A549 (cell line): Measurements from ENCODE around the gene SLC2A1. TPM values are rescaled to one million over a fixed set of nuclear protein-coding genes. Genes with fewer than 3 reads are reported as not detected.
A peak's percentile ranks its signal among the peaks of the same experiment; 100 is the strongest.

Experiments used
- ATAC-seq, 2 experiments: fragments of 200-7000 bp in 1 of 2; fragments of >200 bp in 1 of 2; cut with Nextera tagmentation in 1 of 2; cut with Tn5 transposase in 1 of 2; 3 replicates each; pipeline versions ENCODE4 v1.8.0 to v1.9.1; 2018 to 2020; ENCODE audit warnings: mild to moderate bottlenecking in 1 of 2, moderate library complexity in 1 of 2
- CTCF ChIA-PET: fragments of 300-600 bp; sonication (Branson Sonifier 250); formaldehyde crosslinking; extraction: SDS; loops from one replicate; lab custom pipeline; 2021; ENCODE audit warnings: antibody characterized with exemption, inconsistent platforms; lab: Yijun Ruan, JAX
- POLR2A ChIA-PET: fragments of 350-600 bp; formaldehyde crosslinking; extraction: SDS; loops from one replicate; lab custom pipeline; 2021; ENCODE audit warnings: antibody characterized with exemption, inconsistent platforms; lab: Yijun Ruan, JAX
- DNase-seq, 2 experiments: peaks; one replicate each; pipeline versions ENCODE4 v3.0.0 to v3.0.0-alpha.2; 2011 to 2016; ENCODE audit warnings: low read depth in 1 of 2, low spot score in 1 of 2
- FAIRE-seq: peaks from 2 replicates; lab custom pipeline; 2011; peaks lifted over from hg19 to GRCh38; lab: Jason Lieb, UNC
- H3K27ac ChIP-seq, 2 experiments: fragments of >200 bp; sonication (Bioruptor Twin); formaldehyde crosslinking; 3 replicates each; pipeline ENCODE4 v1.5.1; 2016 to 2017
- H3K4me1 ChIP-seq: fragments of >200 bp; sonication (Bioruptor Twin); formaldehyde crosslinking; 3 replicates; pipeline ENCODE4 v1.6.1; 2016
- H3K4me2 ChIP-seq: fragments of >200 bp; sonication (Bioruptor Twin); formaldehyde crosslinking; 3 replicates; pipeline ENCODE4 v1.6.1; 2016
- H3K4me3 ChIP-seq: fragments of >200 bp; sonication (Bioruptor Twin); formaldehyde crosslinking; 3 replicates; pipeline ENCODE4 v1.5.1; 2016
- H3K9me3 ChIP-seq: fragments of >200 bp; sonication (Bioruptor Twin); formaldehyde crosslinking; 3 replicates; pipeline ENCODE4 v1.6.1; 2016
- BHLHE40 ChIP-seq: IDR thresholded peaks from 2 replicates; pipeline ENCODE4 v1.6.1; 2012; ENCODE audit warnings: low read depth, low read length, inconsistent platforms
- CHD4 ChIP-seq: fragments of 200-600 bp; sonication (generic); IDR thresholded peaks from 2 replicates; pipeline ENCODE4 v1.6.1; 2016; ENCODE audit warnings: antibody characterized with exemption, mild to moderate bottlenecking, borderline replicate concordance
- EHF ChIP-seq: fragments of 250-450 bp; sonication (Bioruptor Pico); IDR thresholded peaks from 2 replicates; pipeline ENCODE4 v1.5.0; 2020; ENCODE audit warnings: mild to moderate bottlenecking
- ESRRA ChIP-seq: fragments of 150-350 bp; IDR thresholded peaks from 2 replicates; pipeline ENCODE4 v1.6.1; 2014; ENCODE audit warnings: mild to moderate bottlenecking, low read length, borderline replicate concordance
- FOSL2 ChIP-seq, 2 experiments: fragments of 450-650 bp in 1 of 2; fragments of >200 bp in 1 of 2; sonication (Bioruptor Twin) in 1 of 2; formaldehyde crosslinking; IDR thresholded peaks; 2 replicates each; pipeline versions ENCODE4 v1.5.0 to v1.6.1; 2016 to 2020; ENCODE audit warnings: mild to moderate bottlenecking in 1 of 2, moderate library complexity in 1 of 2
- GATA3 ChIP-seq: IDR thresholded peaks from 2 replicates; pipeline ENCODE4 v1.6.1; 2012; ENCODE audit warnings: borderline replicate concordance
- HDAC2 ChIP-seq: fragments of 200-600 bp; sonication (generic); IDR thresholded peaks from 2 replicates; pipeline ENCODE4 v1.6.1; 2016
- KDM5A ChIP-seq: fragments of 200-600 bp; sonication (generic); IDR thresholded peaks from 2 replicates; pipeline ENCODE4 v1.6.1; 2016; ENCODE audit warnings: antibody characterized with exemption, mild to moderate bottlenecking
- MAFK ChIP-seq: fragments of 450-650 bp; IDR thresholded peaks from 2 replicates; pipeline ENCODE4 v1.6.1; 2014; ENCODE audit not compliant: partially characterized antibody
- MAZ ChIP-seq: fragments of 150-350 bp; IDR thresholded peaks from 2 replicates; pipeline ENCODE4 v1.6.1; 2014; ENCODE audit warnings: antibody characterized with exemption, low read depth, low read length, borderline replicate concordance
- MYC ChIP-seq: IDR thresholded peaks from 2 replicates; pipeline ENCODE4 v1.6.1; 2012; ENCODE audit warnings: mild to moderate bottlenecking, inconsistent platforms, low read length, improper control_type of control experiment, borderline replicate concordance
- POLR2A ChIP-seq: IDR thresholded peaks from 2 replicates; pipeline ENCODE4 v1.6.1; 2012; ENCODE audit warnings: mild to moderate bottlenecking, low read length
- RFX5 ChIP-seq: fragments of 450-650 bp; IDR thresholded peaks from 2 replicates; pipeline ENCODE4 v1.7.1; 2014; ENCODE audit warnings: antibody characterized with exemption, mild to moderate bottlenecking, moderate library complexity
- RNF2 ChIP-seq: fragments of 200-600 bp; sonication (generic); IDR thresholded peaks from 2 replicates; pipeline ENCODE4 v1.6.1; 2016; ENCODE audit warnings: low read depth, mild to moderate bottlenecking, antibody characterized with exemption, moderate library complexity, borderline replicate concordance
- TP53 ChIP-seq: fragments of 250-450 bp; sonication (Bioruptor Pico); IDR thresholded peaks from 2 replicates; pipeline ENCODE4 v1.5.0; 2021; ENCODE audit warnings: mild to moderate bottlenecking, moderate library complexity
- ZC3H11A ChIP-seq: fragments of 450-650 bp; IDR thresholded peaks from 2 replicates; pipeline ENCODE4 v1.6.1; 2014; ENCODE audit warnings: antibody characterized with exemption, mild to moderate bottlenecking
- ZFP36 ChIP-seq: fragments of 450-650 bp; IDR thresholded peaks from 2 replicates; pipeline ENCODE4 v1.6.1; 2014; ENCODE audit warnings: borderline replicate concordance; ENCODE audit not compliant: partially characterized antibody
- WGBS: methylation state at CpG from one replicate; pipeline ENCODE4 v1.1.6; 2017; ENCODE audit errors: missing lambda C conversion rate; 5-methylcytosine and 5-hydroxymethylcytosine counted together
- polyA plus RNA-seq, 4 experiments: library from polyadenylated mRNA; depleted of rRNA in 3 of 4; stranded (reverse); fragments of >200 nt; fragmentation: RNase III in 1 of 4; extraction: RNeasy Plus Mini Kit Qiagen cat#74134 plus additional on column Dnase treatment in 1 of 4; gene quantifications; 2 replicates in 3 of 4; 3 replicates in 1 of 4; pipeline ENCODE4 v1.2.3, GENCODE V29; 2011 to 2017
- TF ChIP-seq, protein P1 (sequence below): fragments of 200-600 bp; sonication (generic); IDR thresholded peaks from 2 replicates; pipeline ENCODE4 v1.6.1; 2016; ENCODE audit warnings: antibody characterized with exemption, mild to moderate bottlenecking, moderate library complexity
- TF ChIP-seq, protein P2 (sequence below): fragments of 250-450 bp; sonication (Bioruptor Pico); IDR thresholded peaks from 2 replicates; pipeline ENCODE4 v1.5.0; 2020; ENCODE audit warnings: low read depth, mild to moderate bottlenecking, moderate library complexity
- TF ChIP-seq, protein P3 (sequence below): fragments of 150-350 bp; IDR thresholded peaks from 2 replicates; pipeline ENCODE4 v1.6.1; 2014; ENCODE audit warnings: low read depth, mild to moderate bottlenecking, low read length
- TF ChIP-seq, protein P4 (sequence below): IDR thresholded peaks from 2 replicates; pipeline ENCODE4 v1.6.1; 2012

Gene SLC2A1
- polyA plus RNA-seq, 2 of the 4 experiments (the other 2 are of a cell fraction): 106 to 124 TPM

DNA sequence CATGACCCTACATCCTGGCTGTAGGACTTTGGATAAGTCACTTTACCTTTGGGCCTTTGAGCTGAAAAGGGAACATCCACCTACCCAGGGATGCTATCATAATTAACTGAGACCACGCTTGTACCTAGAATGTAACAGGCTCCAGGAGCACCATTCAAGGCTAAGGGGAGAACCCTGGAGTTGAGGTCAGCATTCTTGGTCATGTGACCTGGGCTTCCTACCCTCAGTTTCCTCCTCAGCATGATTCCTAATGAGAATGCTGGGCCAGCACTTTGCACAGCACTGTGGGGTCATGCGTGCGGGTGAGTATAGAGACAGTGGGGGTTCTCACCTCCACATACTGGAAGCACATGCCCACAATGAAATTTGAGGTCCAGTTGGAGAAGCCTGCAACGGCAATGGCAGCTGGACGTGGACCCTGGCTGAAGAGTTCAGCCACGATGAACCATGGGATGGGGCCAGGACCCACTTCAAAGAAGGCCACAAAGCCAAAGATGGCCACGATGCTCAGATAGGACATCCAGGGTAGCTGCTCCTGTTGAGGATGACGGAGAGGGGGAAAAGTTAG lies 31.3 kb downstream of the SLC2A1 start:
- POLR2A ChIA-PET: no interaction called here
- TF ChIP-seq TP53 (CRISPR knock-in tag) (no peak), ESRRA (no peak), ZFP36 (no peak), EHF (CRISPR knock-in tag) (no peak), GATA3 (no peak), MAZ (no peak), MAFK (no peak)
- TF ChIP-seq, all 56 proteins: peak for 0

DNA sequence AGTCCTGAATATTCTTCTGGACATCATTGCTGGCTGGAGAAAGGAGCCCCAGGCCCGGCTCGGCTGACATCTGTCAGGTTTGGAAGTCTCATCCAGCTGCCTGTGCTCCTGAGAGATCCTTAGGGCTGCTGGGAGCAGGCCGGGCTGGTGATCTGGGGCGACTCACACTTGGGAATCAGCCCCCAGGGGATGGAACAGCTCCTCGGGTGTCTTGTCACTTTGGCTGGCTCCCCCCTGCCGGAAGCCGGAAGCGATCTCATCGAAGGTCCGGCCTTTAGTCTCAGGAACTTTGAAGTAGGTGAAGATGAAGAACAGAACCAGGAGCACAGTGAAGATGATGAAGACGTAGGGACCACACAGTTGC lies 31.8 kb downstream of the SLC2A1 start:
- CTCF ChIA-PET: interaction anchor here (8.9 kb wide), 1 partner anchor 147 kb away, joined by 103 read pairs; no protein-coding TSS in a partner anchor
- no peak for FAIRE-seq
- no peak for ATAC-seq
- DNase-seq: no peak
- POLR2A ChIA-PET: no interaction called here
- no peak for TF ChIP-seq BHLHE40
- TF ChIP-seq MAFK: no peak
- no peak for TF ChIP-seq KDM5A
- TF ChIP-seq HDAC2: no peak
- no peak for TF ChIP-seq POLR2A
- no peak for TF ChIP-seq ZC3H11A
- TF ChIP-seq RFX5: no peak
- no peak for TF ChIP-seq CHD4
- no peak for TF ChIP-seq MYC
- TF ChIP-seq, protein P1, sequence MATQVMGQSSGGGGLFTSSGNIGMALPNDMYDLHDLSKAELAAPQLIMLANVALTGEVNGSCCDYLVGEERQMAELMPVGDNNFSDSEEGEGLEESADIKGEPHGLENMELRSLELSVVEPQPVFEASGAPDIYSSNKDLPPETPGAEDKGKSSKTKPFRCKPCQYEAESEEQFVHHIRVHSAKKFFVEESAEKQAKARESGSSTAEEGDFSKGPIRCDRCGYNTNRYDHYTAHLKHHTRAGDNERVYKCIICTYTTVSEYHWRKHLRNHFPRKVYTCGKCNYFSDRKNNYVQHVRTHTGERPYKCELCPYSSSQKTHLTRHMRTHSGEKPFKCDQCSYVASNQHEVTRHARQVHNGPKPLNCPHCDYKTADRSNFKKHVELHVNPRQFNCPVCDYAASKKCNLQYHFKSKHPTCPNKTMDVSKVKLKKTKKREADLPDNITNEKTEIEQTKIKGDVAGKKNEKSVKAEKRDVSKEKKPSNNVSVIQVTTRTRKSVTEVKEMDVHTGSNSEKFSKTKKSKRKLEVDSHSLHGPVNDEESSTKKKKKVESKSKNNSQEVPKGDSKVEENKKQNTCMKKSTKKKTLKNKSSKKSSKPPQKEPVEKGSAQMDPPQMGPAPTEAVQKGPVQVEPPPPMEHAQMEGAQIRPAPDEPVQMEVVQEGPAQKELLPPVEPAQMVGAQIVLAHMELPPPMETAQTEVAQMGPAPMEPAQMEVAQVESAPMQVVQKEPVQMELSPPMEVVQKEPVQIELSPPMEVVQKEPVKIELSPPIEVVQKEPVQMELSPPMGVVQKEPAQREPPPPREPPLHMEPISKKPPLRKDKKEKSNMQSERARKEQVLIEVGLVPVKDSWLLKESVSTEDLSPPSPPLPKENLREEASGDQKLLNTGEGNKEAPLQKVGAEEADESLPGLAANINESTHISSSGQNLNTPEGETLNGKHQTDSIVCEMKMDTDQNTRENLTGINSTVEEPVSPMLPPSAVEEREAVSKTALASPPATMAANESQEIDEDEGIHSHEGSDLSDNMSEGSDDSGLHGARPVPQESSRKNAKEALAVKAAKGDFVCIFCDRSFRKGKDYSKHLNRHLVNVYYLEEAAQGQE: no peak
- TF ChIP-seq, protein P2, sequence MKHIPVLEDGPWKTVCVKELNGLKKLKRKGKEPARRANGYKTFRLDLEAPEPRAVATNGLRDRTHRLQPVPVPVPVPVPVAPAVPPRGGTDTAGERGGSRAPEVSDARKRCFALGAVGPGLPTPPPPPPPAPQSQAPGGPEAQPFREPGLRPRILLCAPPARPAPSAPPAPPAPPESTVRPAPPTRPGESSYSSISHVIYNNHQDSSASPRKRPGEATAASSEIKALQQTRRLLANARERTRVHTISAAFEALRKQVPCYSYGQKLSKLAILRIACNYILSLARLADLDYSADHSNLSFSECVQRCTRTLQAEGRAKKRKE (CRISPR knock-in tag): no peak
- TF ChIP-seq FOSL2 (IDR thresholded peaks at IDR 0.05): no peak
- no peak for TF ChIP-seq FOSL2 (CRISPR knock-in tag; IDR thresholded peaks at IDR 0.05)
- TF ChIP-seq, protein P3, sequence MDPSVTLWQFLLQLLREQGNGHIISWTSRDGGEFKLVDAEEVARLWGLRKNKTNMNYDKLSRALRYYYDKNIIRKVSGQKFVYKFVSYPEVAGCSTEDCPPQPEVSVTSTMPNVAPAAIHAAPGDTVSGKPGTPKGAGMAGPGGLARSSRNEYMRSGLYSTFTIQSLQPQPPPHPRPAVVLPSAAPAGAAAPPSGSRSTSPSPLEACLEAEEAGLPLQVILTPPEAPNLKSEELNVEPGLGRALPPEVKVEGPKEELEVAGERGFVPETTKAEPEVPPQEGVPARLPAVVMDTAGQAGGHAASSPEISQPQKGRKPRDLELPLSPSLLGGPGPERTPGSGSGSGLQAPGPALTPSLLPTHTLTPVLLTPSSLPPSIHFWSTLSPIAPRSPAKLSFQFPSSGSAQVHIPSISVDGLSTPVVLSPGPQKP: no peak
- TF ChIP-seq, protein P4, sequence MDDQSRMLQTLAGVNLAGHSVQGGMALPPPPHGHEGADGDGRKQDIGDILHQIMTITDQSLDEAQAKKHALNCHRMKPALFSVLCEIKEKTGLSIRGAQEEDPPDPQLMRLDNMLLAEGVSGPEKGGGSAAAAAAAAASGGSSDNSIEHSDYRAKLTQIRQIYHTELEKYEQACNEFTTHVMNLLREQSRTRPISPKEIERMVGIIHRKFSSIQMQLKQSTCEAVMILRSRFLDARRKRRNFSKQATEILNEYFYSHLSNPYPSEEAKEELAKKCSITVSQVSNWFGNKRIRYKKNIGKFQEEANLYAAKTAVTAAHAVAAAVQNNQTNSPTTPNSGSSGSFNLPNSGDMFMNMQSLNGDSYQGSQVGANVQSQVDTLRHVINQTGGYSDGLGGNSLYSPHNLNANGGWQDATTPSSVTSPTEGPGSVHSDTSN: no peak
- TF ChIP-seq RNF2: no peak
- TF ChIP-seq, all 56 proteins: peak for 0
- 92% methylated on average over 8 of the region's 11 CpGs for WGBS
- peaks cover 48% of the 10 kb centered on the region for H3K4me1 ChIP-seq
- 0 out of 6 replicates have a peak overlapping the region, but pooled peaks of 1 of the 2 experiments have one; percentile 47 for H3K27ac ChIP-seq
- H3K4me2 ChIP-seq: no peak overlapping the region
- no peaks in the 10 kb centered on the region for H3K9me3 ChIP-seq
- H3K4me3 ChIP-seq: no peak overlapping the region

More for the DNA sequence above, 31.3 kb downstream of the SLC2A1 start:
- H3K4me2 ChIP-seq: no peak overlapping the region
- ATAC-seq (no peak), FAIRE-seq (no peak), DNase-seq (no peak)
- H3K4me3 ChIP-seq: no peak overlapping the region
- peak overlapping the region in 1 of 2 experiments; percentile 21; a peak in 2 of 6 replicates for H3K27ac ChIP-seq
- WGBS: 93% methylated on average over 7 of the region's 8 CpGs
- CTCF ChIA-PET: interaction anchor here (8.9 kb wide), 1 partner anchor 147 kb away, joined by 103 read pairs; no protein-coding TSS in a partner anchor
- H3K4me1 ChIP-seq: peaks cover 52% of the 10 kb centered on the region
- H3K9me3 ChIP-seq: no peaks in the 10 kb centered on the region
